ENCODE results near the gene RCVRN.
"Not testable (repeated sequence)": the region's sequence is repeated elsewhere in the genome, so short reads cannot be mapped to it uniquely, and the experiment has no call there.

RCVRN gene

DNA sequence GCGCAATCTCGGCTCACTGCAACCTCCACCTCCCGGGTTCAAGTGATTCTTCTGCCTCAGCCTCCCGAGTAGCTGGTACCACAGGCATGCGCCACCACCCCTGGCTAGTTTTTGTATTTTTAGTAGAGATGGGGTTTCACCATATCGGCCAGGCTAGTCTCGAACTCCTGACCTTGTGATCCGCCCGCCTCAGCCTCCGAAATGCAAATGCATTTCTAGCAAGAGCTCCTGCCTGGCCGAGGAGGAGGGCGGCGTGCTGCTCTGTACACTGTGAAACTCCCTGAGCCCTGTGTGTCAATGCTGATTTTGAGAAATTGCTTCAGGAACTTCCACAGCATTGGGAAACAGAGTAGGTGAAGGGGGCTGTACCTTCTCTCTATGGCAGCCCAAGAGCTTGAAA, 16.1 kb upstream of the RCVRN start:
- DNase-seq = not testable (repeated sequence)

DNA sequence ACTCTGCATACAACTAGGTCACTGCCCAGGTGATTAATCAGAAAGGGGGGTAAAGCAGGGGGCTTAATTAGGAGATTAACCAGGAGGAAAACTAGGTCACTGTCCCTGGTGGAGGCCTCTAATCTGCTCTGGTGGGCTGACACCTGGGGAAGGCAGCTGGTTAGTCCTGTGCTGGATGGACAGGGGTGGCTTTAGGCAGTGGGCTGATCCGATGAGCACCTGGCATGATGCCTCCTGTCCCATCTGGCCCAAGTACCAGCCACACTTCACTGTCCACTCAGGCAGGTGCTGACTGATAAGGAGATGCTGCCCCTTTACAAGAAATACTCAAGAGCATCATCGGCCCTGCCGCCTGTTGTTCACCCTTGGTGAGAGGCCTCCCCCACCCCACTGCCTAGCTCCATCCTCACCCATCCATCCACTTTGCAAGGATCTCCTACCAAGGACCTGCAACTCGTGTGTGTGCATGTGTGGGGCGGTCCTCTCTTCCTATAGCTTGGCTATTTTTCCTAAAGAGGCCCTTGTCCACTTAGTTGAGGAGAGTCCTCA, 13.8 kb upstream of the RCVRN start:
- DNase-seq = no peak

DNA sequence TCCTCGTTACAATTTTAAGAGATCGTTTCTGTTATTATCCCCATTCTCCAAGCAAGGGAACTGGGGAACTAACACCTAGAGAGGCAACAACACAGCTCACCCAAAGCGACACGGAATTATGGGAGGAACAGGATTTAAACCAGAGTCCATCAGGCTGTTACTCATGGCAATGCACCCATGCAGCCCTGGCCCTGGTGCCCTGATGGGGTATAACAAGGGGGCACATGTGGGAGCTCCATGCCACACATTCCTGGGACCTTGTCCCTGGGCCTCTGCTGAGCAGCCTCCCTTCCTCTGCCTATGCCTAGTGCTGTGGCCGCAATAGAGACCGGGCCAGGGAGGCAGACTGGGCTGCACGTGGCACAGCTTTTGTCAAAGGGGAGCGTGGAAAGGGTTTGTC, 13.3 kb upstream of the RCVRN start:
- no peak for DNase-seq

DNA sequence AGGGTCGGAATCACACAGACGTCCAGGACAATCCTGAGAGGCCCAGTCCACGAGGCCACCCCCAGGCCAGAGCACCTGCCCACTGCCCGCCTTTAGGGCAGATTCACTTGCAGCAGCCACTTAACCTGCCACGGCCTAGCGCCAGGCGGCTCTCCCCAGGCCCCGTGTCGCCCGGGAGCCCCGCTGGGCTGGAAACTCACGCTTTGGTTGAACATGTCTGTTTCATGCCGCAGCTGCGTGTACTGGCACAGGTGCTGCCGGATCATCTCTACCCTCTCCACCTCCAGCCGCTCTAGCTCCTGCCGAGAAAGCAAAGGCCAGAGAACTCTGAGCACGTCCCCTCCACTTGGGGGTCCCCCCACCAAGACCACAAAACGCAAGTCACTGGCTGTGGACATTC, 12.7 kb upstream of the RCVRN start:
- no peak for DNase-seq

DNA sequence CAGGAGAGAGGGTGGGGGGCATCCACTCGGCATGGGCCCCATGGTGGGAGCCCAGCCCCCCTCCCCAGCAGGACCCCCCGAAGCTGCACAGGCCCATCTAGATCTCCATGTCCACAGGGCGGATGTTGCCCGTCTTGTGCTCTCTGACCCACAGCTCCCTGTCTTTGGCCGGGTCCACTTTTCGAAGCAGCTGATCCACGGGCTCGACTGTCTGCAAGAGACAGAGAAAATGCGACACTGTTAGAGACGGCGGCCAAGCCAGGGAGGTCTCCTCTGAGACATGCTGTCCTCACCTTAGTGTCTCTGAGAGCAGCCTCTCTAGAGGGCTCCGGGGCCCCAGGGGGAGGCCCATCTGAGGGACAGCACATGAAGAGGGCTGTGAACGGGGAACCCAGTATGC, 12.1 kb upstream of the RCVRN start:
- DNase-seq = no peak

DNA sequence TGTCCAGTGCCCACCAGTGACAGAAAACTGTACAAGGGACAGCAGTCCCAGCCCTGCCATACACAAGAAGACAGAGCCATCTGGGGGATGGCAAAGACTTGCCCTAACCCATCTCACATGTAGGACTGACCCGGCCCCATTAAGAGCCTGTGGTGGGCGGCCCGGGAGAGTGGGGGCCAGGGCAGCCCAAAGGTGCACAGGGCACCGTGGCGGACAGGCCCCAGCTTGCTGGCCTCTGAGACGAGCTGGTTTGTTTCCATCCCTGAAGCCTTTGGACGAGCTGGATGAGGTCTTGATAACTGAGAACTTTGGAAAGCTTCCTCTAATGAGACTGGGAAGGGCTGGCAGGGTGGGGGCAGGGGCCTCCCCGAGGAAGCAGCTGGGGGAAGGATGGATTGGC, 11.0 kb upstream of the RCVRN start:
- DNase-seq = no peak

DNA sequence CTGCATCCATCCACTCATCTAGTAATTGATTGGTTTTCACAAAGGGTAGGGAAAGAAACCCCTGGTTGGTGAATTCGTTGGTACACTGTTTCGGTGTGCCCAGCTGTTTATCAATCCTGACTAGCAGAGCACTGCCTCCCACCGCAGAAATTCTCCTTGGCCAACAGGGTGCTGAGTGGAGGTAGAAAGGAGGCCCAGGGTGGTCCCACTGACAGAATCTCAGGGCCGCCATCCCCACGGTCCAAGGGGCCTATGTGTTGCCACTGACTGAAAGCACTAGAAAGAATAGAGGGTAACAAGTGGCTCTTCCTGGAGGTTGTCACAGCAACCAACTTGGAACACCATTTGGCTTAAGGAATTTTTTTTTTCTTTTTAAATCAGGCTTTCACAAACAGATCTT, 8.4 kb upstream of the RCVRN start:
- no peak for DNase-seq

DNA sequence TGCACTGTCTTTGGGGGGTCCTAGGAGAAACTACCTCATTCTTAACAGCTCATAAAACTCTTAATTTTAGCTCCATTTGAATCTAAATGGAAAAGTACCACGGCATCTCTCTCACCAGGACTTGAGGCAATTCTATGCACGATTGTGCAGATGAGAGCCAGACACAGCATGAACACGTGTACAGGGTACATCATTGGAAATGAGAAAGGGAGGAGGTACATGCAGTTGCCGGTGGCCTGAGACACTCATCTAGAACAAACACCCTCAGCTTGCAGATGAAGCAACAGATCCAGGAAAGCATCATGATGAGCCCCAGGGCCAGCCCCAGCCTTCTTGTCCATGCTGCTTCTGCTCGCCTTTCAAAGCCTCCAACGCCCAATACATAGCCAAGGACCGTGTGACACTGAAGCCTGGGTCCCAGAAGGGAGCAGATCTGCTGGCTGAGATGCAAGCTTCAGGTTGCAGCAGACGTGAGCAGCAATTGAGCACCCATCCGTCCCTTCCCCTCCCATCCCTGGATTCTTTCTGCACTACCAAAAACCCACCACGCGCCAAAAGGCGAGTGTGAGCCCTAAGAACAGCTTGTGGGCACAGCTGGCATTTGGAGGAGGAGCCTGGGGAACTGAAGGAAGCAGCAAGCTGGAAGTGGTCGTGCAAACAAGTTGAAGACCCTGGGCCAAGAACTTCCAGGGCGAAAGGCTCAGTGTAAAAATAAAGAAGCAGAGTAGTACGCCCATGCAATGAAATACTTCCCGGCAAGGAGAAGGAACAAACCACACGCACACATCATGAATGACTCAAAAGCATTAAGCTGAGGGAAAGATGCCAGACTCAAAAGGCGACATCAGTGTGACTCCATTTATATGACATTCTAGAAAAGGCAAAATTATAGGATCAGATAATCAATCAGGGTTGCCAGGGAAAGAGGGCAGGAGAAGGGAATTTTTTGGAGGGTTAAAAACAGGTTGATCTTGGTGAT, 7.3 kb upstream of the RCVRN start:
- no peak for DNase-seq

DNA sequence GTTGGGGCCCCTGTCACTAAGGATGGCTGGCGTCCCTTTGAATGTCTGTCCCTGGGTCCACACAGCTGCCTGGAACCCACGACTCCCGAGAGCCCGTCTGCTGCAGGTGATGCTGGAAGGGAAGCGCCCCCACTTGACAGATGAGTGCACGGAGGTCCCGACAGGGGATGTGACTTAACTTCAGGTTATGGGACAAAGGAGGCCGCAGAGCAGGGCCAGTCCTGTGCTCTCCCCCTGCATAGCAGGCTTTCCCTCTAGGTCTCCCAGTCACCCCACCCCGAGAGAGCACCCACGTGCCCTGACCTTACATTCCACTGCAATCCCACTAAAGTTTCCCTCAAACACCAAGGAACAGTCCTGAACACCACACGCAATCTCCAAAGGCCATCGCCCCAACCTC, 6.0 kb upstream of the RCVRN start:
- no peak for DNase-seq

DNA sequence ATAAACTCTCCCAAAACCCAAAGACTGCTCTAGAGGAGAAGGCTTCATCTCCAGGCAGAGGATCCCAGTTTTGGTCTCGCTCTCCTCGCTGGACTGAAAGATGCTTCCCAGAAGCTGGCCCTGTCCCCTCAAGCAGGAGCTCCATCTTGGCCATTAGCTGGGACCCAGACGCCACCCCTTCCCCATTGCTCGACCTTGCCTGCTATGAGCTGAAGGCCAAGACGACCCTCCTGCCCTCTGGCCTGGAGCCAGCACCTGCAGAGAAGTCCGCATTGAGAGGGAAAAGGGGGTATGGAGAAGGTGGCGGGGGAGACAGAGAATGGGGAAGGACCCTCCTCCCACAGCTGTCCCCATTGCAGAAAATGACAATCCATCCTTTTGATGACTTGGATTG, 3.6 kb upstream of the RCVRN start:
- no peak for DNase-seq

DNA sequence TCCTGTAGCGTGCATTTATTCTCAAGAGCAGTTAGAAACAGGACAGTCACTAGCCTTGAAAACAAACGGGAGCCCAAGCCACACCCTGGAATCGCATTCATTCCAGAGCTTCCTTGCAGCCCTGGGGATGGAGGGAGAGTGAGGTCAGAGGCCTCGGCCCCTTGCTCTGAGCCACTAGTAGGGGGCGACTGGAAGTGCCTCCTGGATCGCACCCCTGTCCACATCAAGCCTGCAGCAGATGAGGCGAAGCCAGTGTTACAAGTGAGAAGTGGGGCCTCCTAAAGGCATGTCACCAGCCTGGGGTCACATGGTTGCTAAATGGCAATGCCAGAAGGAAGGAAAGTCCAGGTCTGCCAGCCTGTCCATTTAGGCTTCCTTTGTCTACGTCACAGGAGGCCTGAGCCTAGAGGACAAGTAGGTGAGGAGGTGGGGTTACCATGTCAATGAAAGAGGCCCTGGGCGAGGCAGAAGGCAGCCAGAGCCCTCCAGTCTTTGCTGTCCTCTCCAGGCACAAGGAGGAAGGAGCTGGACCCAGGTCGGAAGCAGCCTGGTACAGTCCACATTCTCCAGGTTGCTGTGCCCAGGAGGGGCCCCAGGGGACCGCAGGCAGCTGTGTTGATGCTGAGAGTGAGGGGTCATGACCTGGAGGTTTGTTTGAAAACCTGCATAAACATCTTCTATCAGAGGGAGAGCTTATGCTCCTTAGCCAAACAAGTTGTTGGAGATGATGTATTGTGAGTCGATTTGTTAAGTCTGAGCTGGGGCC, 3.0 kb upstream of the RCVRN start:
- no peak for DNase-seq

DNA sequence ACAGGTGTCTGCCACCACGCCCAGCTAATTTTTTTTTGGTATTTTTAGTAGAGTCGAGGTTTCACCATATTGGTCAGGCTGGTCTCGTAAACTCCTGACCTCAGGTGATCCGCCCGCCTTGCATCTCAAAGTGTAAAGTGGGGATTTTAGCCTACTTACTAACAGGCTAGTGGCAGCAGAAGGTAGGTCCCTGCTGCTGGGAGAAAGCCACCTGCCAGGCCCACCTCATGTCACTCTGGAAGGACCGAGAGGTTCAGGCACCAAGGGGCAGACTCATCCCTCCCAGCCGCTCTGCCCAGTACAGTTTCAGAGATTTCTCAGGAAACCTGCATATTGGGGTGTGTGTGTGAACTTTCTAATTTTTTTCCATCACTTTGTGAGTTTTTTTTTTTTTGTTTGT, 2.1 kb upstream of the RCVRN start:
- no peak for DNase-seq

DNA sequence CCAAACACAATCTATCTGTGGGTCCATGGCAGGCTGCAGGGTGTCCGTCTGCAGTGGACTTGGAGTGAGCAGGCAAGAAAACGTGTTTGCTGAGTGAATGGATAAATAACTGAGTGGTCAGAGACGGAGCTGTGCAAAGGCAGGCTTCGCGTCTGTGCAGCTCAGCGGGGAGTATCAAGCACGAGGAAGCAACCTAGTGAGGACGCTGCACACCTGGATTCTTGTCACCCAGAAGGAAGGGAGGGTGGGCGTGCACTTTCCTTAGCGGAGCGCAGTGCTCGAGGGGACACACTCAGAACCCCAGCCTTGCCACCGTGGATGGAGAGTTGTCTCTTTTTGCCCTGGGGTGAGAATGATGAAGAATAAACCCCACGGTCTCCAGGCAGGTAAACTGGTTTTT, 1.5 kb upstream of the RCVRN start:
- DNase-seq = no peak

DNA sequence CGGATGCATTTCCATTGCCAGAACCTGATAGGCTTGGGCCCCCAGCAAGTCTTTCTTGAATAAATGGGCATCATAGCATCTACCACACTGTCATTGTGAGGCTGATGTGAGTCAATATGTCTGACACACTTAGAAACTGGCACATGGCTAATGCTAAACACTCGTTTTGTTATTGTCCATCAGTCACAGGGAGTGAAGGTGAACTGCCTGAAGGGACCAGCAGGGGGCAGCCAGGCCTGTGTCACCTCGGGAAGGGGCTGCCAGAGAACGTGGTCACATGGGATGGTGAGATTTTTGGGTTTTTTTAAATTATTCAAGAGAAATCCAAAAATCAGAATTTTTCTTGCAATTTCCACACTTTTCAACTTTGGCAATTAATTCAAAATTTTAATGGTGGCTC, 831 bp upstream of the RCVRN start:
- DNase-seq = no peak

DNA sequence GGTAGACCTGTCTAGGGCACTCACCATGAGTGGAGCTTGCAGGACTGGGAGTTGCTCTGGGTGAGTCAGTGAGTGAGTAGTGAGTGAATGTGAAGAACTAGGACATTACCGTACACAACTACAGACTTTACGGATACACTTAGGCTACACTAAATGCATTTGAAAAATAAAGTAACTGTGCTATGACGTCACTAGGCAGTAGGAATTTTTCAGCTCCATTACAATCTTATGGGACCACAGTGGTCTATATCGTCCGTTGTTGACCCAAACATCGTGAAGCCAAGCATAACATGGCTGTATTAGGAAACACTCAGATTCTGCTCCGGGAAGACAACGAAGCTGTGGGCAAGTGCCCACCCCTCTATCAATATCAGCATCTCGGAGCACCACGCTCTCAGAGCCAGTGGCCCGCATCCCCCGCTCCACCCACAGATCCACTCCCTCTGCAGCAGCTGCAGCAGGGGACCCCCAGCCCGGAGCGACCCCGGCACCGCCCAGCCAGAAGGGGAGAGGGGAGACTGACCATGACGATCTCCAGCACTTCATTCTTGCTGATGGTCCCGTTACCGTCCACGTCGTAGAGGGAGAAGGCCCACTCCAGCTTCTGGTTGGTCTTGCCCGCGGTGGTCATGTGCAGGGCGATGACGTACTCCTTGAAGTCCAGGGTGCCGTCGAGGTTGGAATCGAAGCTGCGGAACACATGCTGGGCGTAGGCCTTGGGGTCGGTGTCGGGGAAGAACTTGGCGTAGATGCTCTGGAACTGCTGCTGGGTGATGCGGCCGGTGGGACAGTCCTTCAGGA, 594 bp downstream of the RCVRN start:
- DNase-seq = no peak

DNA sequence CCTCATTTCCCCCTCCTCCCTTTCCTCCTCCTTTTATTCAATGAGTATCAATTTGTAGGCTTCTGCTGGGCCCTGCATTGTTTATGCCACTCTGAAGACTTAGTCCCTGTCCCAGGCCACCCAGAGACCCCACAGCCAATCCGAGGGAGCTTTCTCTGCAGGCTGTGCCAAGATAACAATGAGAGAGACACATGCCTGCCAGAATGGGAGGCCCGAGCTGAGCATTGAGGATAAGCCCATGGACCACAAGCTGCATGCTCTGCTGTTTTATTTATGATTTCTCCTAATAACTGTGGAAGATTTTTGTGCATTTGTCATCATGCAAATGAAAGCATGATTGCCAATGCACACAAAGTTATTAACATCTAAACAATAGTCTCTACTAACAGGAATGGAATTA, 3.0 kb downstream of the RCVRN start:
- DNase-seq = no peak

DNA sequence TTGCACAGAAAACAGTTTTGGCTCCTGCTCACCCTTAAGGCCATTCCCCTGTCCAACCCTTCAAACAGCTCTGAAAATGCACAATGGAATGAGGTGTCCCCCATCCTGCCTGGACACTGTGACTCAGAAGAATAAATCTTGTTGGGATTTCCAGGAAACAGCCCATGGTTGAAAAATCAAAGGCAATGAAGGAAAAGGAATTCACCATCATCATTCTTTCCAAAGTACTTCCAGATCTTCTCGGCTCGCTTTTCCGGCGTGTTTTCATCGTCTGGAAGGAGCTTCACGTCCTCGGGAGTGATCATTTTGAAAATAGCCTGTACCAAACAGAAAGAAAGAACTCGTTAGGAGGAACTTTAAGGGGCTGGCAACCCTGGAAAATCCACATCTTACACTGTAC, 4.3 kb downstream of the RCVRN start:
- DNase-seq = no peak

DNA sequence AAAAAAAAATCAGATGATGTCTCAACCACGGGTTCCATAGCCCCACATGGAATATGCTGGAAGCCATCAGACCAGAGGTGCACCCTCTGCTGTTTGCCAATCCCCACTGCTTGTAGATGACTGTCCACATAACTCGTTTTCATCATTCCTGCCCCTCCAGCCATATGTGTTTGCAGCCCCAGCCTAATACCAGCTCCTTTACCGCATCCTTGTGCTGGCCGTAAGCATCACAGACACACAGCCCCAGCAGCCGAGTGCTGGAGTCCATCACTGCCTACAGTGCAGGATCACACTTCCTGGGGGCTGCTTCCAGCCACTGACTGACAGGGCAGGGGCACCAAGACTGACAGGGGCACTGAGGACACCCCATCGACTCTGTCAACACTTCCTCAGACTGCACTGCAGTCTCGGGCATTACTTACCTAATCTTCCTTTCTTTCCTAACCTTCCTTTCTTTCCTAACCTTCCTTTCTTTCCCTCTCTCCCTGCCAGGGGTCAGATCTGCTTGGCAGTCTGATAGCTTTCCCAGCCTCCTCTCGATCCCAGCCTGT, 5.0 kb downstream of the RCVRN start:
- DNase-seq = no peak

DNA sequence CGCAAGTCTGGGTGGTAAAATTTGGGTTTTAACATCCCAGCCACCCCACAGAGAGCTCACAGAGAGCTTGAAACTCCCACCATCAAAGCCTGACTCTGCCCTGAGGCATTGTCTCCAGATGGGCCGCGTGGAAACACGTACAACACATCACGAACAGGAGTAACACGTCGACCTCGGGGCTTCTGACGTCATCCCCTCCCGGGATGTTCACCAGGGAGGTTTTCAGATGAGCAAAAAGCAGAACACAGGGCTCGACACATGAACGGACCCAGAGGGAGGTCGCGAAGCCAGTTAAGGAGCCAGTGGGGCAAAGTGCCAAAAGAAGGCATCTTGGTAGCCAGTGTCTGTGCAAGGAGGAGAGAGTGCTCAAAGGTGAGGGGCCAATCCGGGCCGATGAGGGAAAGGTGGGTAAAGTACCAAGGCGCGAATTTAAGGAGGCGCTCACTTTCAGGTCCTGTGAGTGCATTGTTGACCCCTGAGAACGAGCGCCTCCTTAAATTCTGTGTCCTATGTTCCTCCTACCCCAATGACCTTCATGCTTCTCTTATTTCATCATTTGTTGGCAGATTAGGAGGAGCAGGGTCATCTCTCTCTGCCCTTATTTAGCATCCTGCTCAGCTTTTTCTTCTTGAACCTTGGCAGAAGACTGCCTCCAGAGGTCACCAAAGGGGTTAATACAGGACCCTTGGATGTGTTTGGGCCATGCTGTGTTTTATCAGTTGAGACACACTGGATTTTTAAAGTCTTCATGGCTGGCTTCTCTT, 5.6 kb downstream of the RCVRN start:
- DNase-seq = no peak

DNA sequence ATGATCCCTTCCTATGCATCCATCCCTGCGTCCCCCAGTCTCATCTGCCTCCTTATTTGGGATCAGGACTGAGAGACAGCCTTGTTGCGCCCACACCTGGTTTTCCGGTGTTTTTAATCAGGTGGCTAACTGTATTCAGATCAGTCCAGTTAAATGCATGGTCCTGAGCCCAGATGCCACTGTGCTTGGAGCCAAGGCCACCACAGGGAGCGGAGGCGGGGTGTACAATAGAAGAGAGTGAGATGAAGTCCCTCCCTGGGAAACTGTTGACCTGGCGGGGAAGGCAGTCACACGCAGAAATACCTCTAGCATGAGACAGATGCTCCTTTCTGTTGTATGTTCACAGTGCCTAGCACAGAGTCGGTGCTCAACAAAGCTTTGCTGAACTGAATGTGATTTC, 6.3 kb downstream of the RCVRN start:
- DNase-seq = no peak

DNA sequence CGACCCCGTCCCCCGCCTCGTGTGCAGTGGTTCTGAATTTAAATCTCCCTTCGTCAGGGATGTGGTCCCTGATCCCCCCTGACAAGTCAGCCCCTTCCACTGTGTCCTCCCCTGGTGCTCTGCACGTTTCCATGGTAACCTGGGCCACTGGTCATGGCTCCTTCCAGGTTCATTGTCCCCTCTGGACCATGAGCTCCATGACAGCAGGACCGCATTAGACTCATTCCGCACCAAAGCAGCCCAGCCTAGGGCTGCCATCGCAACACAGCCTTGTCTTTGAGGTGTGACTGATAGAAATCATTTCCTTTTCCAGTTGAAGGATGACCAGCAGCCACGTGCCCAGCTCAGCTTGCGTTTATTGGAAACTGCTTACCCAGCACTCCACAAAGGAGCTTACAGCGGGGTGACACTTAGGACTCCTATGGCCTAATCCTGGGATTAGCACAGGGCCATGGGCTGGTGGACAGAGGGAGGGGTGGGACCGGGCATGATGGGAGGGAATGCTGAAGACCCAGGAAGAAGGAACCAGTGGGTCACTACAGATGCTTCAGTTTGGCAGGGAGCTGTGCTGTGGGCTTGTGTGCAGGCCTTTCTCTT, 7.6 kb downstream of the RCVRN start:
- no peak for DNase-seq

DNA sequence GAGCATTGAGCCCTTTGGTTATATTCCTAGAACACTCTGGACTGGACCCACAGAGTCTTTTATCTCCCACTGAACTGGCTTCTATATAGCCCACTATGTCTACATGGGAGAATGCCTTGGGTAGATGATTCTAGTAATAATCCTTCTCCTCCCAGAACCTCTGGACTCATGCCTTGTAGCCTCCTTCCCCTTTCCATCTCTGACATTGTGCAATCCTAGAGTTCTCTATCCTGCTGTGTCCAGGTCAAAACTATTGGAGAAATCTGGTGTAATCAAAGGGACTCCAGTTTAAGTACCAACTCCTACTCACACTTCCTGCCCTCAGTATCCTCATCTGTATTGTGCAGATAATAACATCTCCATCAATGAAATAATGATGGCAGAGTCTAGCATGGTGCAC, 9.1 kb downstream of the RCVRN start:
- DNase-seq = no peak

All from CD4-positive, alpha-beta T cell treated with Interleukin-17A for 4 hours (primary cell).